ENCODE measurements around the gene TREX2. TPM values are rescaled to one million over a fixed set of nuclear protein-coding genes. Genes with fewer than 3 reads are reported as not detected.

TREX2 gene
- total RNA-seq, 1 experiment from 2014 or later: 1.1 TPM

GRCh38 chrX:153465691-153466380 lies 20.0 kb upstream of the TREX2 start:
- no peak overlapping the region for H3T11ph ChIP-seq (ENCODE audit: low read length)
- TF ChIP-seq CTCF (conservative IDR thresholded peaks at IDR 0.05): no peak
- no peak overlapping the region for H2BK15ac ChIP-seq (ENCODE audit: low read depth, low read length)
- H2AK5ac ChIP-seq (ENCODE audit: insufficient read length, low read length): no peak overlapping the region
- H3K56ac ChIP-seq (ENCODE audit: insufficient read length, low read depth, low read length): no peak overlapping the region
- H3K27ac ChIP-seq (ENCODE audit: insufficient read length, low read depth, low read length): no peak overlapping the region
- H4K20me1 ChIP-seq (ENCODE audit: control insufficient read depth, insufficient read depth, insufficient read length): no peaks in the 10 kb centered on the region
- H3K23ac ChIP-seq (ENCODE audit: insufficient read length, low read depth, low read length): no peak overlapping the region
- no peak overlapping the region for H2BK5ac ChIP-seq (ENCODE audit: insufficient read length, low read length)
- Mint-ChIP-seq H3K36me3 (ENCODE audit: insufficient read depth in 1 of 3, low read depth in 3 of 3) (peaks cover 30 to 43% (median 36%) of the 10 kb centered on the region in 3 experiments), H3K27ac (no peak overlapping the region), H3K4me3 (no peak overlapping the region), H3K4me1 (no peaks in the 10 kb centered on the region; a peak in 1 of 4 replicates), H3K9me3 (peaks cover 60 to 81% of the 10 kb centered on the region in 2 experiments), H3K27me3 (ENCODE audit: low read depth) (no peaks in the 10 kb centered on the region; the same call in 1 of the 2 replicates)
- H2AFZ ChIP-seq (ENCODE audit: low read length): no peak overlapping the region
- peaks cover 46% of the 10 kb centered on the region for H3K9me3 ChIP-seq (ENCODE audit: control insufficient read depth, low read depth, low read length)
- no peaks in the 10 kb centered on the region; the same call in 1 of the 2 replicates for H3K79me2 ChIP-seq (ENCODE audit: insufficient read depth, low read length)
- no CpG with 5 or more reads among the region's 19 CpGs for WGBS (ENCODE audit: extremely low coverage, insufficient read length, low lambda C conversion rate)
- H3K4me1 ChIP-seq (ENCODE audit: insufficient read depth, low read length): no peaks in the 10 kb centered on the region
- H3K4ac ChIP-seq (ENCODE audit: low read depth, low read length): no peak overlapping the region
- no peaks in the 10 kb centered on the region for H3K27me3 ChIP-seq (ENCODE audit: insufficient read depth, low read length)
- H3K79me1 ChIP-seq (ENCODE audit: insufficient read depth, low read depth, low read length, poor library complexity, severe bottlenecking): no peaks in the 10 kb centered on the region
- peaks cover 9% of the 10 kb centered on the region for H3K23me2 ChIP-seq (ENCODE audit: insufficient read length, low read depth, low read length, poor library complexity, severe bottlenecking)
- no peak overlapping the region for H3K4me2 ChIP-seq (ENCODE audit: insufficient read depth, insufficient read length, low read length)
- H4K5ac ChIP-seq (ENCODE audit: insufficient read length, low read depth, low read length): no peak overlapping the region
- no peak overlapping the region for H2BK20ac ChIP-seq (ENCODE audit: low read depth, low read length, poor library complexity, severe bottlenecking)
- no peak overlapping the region for H4K8ac ChIP-seq (replicated peaks; ENCODE audit: insufficient read length, low read depth, low read length)
- no peak for DNase-seq
- H2BK12ac ChIP-seq (ENCODE audit: insufficient read length, low read depth, low read length): no peak overlapping the region
- no peak overlapping the region for H3K14ac ChIP-seq (ENCODE audit: insufficient read depth, low read length)
- no peak overlapping the region for H4K91ac ChIP-seq (ENCODE audit: insufficient read length, low read depth, low read length)
- no peak overlapping the region for H2BK120ac ChIP-seq (ENCODE audit: low read depth, low read length, poor library complexity, severe bottlenecking)
- no peak overlapping the region for H3K9ac ChIP-seq (ENCODE audit: extremely low read depth, insufficient read length, low read length)
- no peak overlapping the region for H3K18ac ChIP-seq (ENCODE audit: insufficient read length, low read depth, low read length)

Data from H9 (cell line).